Measurements from ENCODE around the gene MRPL34.

Gene MRPL34

DNA sequence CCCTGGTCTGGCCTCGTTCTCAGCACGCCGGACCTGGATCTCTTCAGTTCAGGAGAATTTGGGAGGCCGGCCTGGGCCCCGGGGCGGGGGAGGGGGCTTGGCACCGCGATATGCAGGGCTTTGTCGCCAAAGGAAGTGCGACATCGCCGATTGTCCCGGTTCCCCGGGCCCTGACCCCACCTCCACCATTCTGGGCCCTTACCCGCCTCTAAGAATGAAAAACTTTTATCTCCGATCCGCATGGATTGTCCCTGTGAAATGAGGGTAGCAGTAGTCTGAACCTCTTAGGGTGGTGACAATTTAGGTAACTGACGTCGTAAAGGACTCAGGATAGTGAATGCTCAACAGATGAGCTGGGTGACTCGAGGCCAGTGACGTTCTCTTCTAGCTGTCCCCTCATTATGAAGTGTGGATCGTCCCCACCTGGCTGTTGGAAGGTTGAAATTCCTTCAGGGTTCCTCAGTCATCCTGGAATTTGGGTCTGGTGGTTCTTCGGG lies 4.3 kb downstream of the MRPL34 start:
- peak in 1 of 4 experiments; percentile 35 for DNase-seq

- DNase-seq, result no peak
Observed at GRCh38 chr19:17311455-17312188, 6.0 kb downstream of the MRPL34 start.

- no peak for DNase-seq
Observed at GRCh38 chr19:17312189-17313113, 6.8 kb downstream of the MRPL34 start.

GRCh38 chr19:17314007-17314593 lies 8.4 kb downstream of the MRPL34 start:
- no peak for DNase-seq

DNA sequence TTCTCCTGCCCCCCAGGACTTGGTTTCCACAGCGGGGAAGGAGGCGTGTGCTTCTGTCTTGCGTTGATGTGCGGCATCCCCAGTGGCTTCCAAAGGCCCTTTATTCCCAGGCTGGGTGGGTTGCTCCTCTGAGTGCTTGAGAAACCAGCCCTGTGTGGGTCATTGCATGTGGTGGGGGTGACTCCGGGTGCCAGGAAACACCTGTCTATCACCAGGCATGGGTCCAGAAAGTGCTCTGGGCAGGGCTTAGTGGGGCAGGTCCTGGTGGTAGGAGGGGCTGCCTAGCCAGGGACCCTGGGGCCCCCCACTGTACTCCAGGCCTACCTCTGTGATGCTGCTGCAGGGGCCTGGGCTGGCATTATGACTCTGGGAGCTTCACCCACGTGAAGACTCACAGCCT lies 13.3 kb downstream of the MRPL34 start:
- DNase-seq, result no peak

- DNase-seq, result no peak
Observed at GRCh38 chr19:17319473-17320238, 14.0 kb downstream of the MRPL34 start.

DNA sequence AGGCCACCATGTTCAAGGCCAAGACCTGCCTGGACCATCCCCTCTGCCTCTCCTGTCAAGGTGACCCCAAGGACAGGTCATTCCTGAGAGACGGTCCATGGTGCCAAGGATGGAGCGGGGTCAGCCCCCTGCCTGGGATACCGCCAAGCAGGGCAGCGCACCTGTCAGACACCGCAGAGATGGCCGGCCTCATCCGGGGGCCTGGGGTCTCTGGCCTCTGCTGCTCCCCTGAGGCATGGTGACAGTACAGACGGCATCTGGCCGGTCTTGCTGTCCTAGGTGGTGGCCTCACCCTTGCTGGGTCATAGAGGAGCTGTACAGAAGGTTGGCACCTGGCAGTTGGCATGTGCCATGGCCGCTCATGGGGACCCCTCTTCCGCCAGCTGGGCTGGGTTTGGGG lies 14.8 kb downstream of the MRPL34 start:
- no peak for DNase-seq

- no peak for DNase-seq
Observed at GRCh38 chr19:17321655-17322489, 16.2 kb downstream of the MRPL34 start.

DNA sequence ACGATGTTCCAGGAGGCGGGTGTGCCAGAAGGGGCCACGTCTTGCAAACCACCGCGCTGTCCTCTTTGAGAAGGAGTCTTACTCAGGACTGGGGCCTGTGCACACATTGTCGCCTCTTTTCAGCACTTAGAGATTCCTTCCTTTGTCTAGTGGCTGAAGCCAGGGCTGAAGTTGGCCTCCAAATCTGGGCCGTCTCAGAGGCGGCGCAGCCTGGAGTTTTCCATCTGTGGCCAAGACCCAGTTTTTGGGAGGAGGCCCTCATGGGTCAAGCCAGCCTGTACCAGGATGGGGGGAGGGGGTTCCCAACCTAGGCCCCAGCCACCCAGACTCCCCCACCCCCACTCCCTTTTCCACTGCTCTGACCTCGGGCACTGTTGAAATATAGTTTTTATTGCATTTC lies 17.2 kb downstream of the MRPL34 start:
- no peak for DNase-seq

- peak in 1 of 4 experiments; percentile 46 for DNase-seq
Observed at GRCh38 chr19:17323300-17323963, 17.8 kb downstream of the MRPL34 start.

DNA sequence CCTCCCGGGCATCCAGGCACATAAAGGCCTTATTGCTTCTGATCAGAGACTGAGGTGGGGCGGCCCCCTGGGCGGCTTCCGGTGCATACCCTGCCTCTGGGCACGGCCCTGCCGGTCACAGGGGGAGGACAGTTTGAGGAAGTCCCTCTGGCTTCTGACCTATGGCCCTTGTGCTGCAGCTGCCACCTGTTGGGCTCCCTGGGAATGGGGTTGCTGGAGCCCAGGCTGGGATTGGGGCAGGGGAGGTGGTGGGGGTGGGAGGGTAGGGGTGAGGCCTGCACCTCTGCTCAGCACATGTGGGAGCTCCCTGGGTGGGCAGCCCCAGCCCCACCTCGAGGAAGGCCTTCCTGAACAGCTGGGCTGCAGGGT lies 18.3 kb downstream of the MRPL34 start:
- DNase-seq, result peak; percentile 55 to 84 (median 66)

DNA sequence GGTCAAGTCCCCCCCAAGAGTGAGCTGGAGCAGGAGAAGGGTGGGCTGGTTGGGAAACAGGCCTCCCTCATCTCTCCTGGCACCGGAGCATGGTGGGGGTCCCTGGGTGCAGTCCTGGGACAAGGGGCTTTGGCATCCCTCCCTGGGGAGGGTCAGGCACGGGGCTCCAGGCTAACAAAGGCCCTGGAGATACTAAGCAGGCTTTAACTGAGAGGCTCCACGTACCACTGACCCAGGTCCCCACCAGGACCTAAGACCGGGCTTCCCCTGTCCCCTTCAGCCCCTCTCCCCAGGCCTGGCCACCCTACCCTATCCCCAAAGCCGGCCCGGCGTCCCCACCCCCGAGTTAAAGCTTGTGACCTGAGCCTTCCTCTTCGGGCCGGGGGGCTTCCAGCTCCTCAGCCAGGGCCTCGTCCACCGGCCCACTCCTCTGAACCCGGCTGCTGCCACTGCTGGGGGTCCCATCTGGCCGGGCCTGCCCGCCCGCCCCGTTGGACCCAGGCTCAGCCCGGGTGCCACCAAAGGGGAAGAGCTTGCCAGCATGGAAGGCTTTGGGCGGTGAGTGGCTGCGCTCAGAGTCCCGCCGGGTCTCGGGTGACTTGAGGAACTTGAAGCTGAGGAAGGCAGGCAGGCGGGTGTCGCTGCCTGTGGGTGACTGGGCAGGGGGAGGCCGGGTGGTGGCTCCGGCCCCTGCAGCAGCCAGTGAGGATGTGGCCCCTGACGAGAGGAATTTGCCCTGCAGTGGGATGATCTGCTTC lies 18.9 kb downstream of the MRPL34 start:
- DNase-seq, result no peak

DNA sequence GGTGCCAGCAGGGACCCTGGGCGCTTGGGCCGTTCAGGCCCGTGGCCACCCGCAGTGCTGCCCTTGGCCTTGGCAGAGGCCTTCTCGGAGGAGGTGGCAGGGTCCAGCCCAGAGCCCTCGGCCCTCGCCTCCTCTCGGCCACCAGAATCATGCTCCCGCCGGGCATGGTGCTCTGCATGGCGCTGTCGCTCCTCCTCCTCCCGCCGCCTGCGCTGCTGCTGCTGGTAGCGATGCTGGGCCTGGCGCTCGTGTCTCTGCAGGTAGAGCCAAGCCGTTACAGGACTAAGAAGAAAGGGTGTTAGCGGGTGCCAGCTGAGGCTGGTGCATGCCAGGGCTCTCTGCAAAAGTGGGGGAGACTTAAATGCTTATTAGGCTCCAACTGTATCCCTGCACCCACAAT lies 19.5 kb downstream of the MRPL34 start:
- no peak for DNase-seq

- no peak for DNase-seq
Observed at GRCh38 chr19:17325881-17326594, 20.4 kb downstream of the MRPL34 start.

- no peak for DNase-seq
Observed at GRCh38 chr19:17326595-17326966, 20.9 kb downstream of the MRPL34 start.

DNA sequence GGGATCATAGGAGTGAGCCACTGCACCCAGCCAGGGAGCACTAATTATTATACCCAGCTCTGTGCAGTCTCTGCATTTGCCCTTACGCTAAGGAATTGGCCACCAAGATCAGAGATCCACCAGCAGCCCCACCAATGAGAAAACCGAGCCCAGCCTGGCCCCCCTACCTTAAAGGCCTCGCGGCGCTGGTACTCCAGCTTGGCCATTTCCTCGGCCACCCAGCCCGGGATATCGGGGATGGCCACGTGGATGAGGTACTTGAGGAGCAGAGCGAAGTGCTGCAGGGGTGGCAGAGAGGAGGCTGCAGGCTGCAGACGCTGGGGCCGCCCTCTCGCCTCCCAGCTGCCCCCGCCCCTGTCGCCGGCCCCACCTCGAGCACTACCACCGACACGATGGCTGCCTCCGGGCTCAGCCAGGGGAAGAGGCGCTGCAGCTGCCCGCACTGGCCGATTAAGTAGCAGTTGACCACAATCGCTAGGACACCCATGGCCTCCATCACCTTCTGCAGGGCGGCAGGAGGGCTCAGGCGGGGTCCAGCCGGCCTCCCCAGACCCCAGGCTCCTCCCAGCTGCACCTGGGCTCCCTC lies 21.5 kb downstream of the MRPL34 start:
- DNase-seq, result no peak

- DNase-seq, result peak; percentile 40 to 73 (median 58)
Observed at GRCh38 chr19:17327654-17328516, 22.2 kb downstream of the MRPL34 start.
